Measurements from ENCODE around the gene ALKBH4. TPM values are rescaled to one million over a fixed set of nuclear protein-coding genes. Genes with fewer than 3 reads are reported as not detected.

Gene ALKBH4
- total and polyA plus RNA-seq, 2 donors (not counting 3 experiments of a cell fraction or from before 2014, with no cell fraction given): 5.3 to 10.8 TPM

DNA sequence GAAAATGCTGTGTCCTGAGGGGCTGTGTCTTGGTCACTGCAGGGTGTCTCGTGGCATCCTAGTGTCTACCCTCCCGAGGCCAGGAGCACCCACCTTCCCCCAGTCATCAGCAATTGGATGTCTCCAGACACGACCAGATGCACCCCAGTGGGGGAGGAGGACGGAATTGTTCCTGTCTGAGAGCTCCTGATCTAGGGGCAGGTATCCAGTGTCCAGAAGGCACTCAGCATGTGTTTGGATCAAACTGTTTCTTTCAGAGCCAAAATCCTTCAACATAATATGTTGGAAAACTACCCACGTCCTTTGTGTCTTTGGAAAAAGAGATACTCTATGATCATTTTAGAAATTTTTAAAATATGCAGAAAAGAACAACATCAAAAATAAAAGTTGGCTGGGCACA is 51.6 kb downstream of the ALKBH4 start:
- Histone ChIP-seq H3K4me1 (ENCODE audit: control insufficient read depth, extremely low read depth, insufficient read depth, low read length) (peaks cover 7% of the 10 kb centered on the region), H3K9ac (replicated peaks; ENCODE audit: extremely low read depth, insufficient read depth, low read length) (no peak overlapping the region), H4K20me1 (replicated peaks; ENCODE audit: control insufficient read depth, extremely low read depth, insufficient read depth, low read length) (no peaks in the 10 kb centered on the region), H3K27me3 (ENCODE audit: control insufficient read depth in 2 of 2, insufficient read depth in 2 of 2, low read length in 2 of 2) (no peaks in the 10 kb centered on the region), H3K79me2 (ENCODE audit: control insufficient read depth, insufficient read depth, low read length) (no peaks in the 10 kb centered on the region), H3K36me3 (ENCODE audit: control insufficient read depth in 2 of 2, extremely low read depth in 1 of 2, insufficient read depth in 2 of 2, low read length in 2 of 2) (peaks cover 5 to 15% of the 10 kb centered on the region in 2 experiments), H2AFZ (ENCODE audit: low read depth, low read length) (no peak overlapping the region), H3K4me3 (replicated peaks in 1 of 3; ENCODE audit: insufficient read depth in 1 of 3, low read depth in 1 of 3, low read length in 3 of 3) (no peak overlapping the region), H3K27ac (ENCODE audit: insufficient read depth, low read depth, low read length) (no peak overlapping the region), H3K9me1 (replicated peaks; ENCODE audit: control insufficient read depth, extremely low read depth, insufficient read depth, low read length) (no peaks in the 10 kb centered on the region), H3K9me3 (replicated peaks; ENCODE audit: control insufficient read depth, insufficient read depth, low read length) (no peaks in the 10 kb centered on the region), H3K4me2 (ENCODE audit: insufficient read depth, low read length) (no peak overlapping the region)
- TF ChIP-seq GATA2 (IDR thresholded peaks at IDR 0.05; ENCODE audit: insufficient read depth, insufficient read length, low read depth, low read length): no peak
- TF ChIP-seq EZH2 (IDR thresholded peaks at IDR 0.05; ENCODE audit: borderline replicate concordance, low read depth, low read length, severe bottlenecking): no peak
- no peak for TF ChIP-seq CTCF (IDR thresholded peaks at IDR 0.05; ENCODE audit: extremely low read depth in 1 of 2, insufficient read depth in 1 of 2, low read depth in 1 of 2, low read length in 2 of 2)
- TF ChIP-seq, protein P1, sequence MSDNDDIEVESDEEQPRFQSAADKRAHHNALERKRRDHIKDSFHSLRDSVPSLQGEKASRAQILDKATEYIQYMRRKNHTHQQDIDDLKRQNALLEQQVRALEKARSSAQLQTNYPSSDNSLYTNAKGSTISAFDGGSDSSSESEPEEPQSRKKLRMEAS (IDR thresholded peaks at IDR 0.05; ENCODE audit: insufficient read depth, insufficient read length): no peak
- TF ChIP-seq MYC (IDR thresholded peaks at IDR 0.05; ENCODE audit: low read depth, low read length): no peak
- TF ChIP-seq FOS (IDR thresholded peaks at IDR 0.05; ENCODE audit: borderline replicate concordance, insufficient read depth, low read length): no peak
- no peak for TF ChIP-seq JUN (IDR thresholded peaks at IDR 0.05; ENCODE audit: borderline replicate concordance, insufficient read depth, insufficient read length, low read depth)
- no peak for TF ChIP-seq POLR2AphosphoS5 (IDR thresholded peaks at IDR 0.05; ENCODE audit: insufficient read depth, low read depth, low read length)
- no peak for TF ChIP-seq POLR2A (IDR thresholded peaks at IDR 0.05; ENCODE audit: low read depth, low read length)
- no TSS peak for BruUV-seq (replicated peaks)
- FAIRE-seq (no peak), DNase-seq (ENCODE audit: low read depth, low spot score) (no peak)
- POLR2A ChIA-PET: no interaction called here
- CTCF ChIA-PET: interaction anchor here (0.8 to 2.7 kb wide), 13 partner anchors 9 to 136 kb away, joined by 3 to 11 read pairs (median 4); partner anchors contain the start of genes ALKBH4 and ORAI2
- intact Hi-C loops (cut with micrococcal nuclease): no loop called here
- dilution Hi-C loops (cut with MboI; ENCODE audit: extremely low pct_ligation_motif_present, low sequenced_read_pairs): no loop called here

All from endothelial cell of umbilical vein (primary cell).